Measurements from ENCODE around the gene SLC30A3.

- TF ChIP-seq POLR2A (IDR thresholded peaks at IDR 0.05) = no peak
- TF ChIP-seq CTCF (IDR thresholded peaks at IDR 0.05 in 4 of 5, conservative IDR thresholded peaks at IDR 0.05 in 1 of 5) = no peak
Observed at GRCh38 chr2:27220091-27220490, 42.8 kb downstream of the SLC30A3 start.

Measured in gastrocnemius medialis (tissue), 4 donors.